Thoracic aorta (tissue), 2 donors: ENCODE data around the gene RPA3. TPM values are rescaled to one million over a fixed set of nuclear protein-coding genes. Genes with fewer than 3 reads are reported as not detected.

Experiments used
- ATAC-seq: fragments of 150-250 bp; one replicate; pipeline ENCODE4 v1.8.0; 2017; ENCODE audit warnings: low read depth; ENCODE audit not compliant: insufficient number of reproducible peaks, low FRiP score
- DNase-seq: peaks from one replicate; pipeline ENCODE4 v3.0.0-alpha.2; 2020; ENCODE audit warnings: low spot score
- H3K27ac ChIP-seq, 2 donors: fragments of 200-600 bp; sonication (generic); 1 replicate in 1 of 2; 2 replicates in 1 of 2; pipeline ENCODE4 v1.5.1; 2016; ENCODE audit warnings: mild to moderate bottlenecking in 2 of 2, moderate library complexity in 2 of 2
- H3K27me3 ChIP-seq: fragments of 200-600 bp; sonication (generic); replicated peaks from 2 replicates; pipeline ENCODE4 v1.6.0; 2016; ENCODE audit warnings: mild to moderate bottlenecking; ENCODE audit not compliant: insufficient read depth
- H3K36me3 ChIP-seq: fragments of 200-600 bp; sonication (generic); one replicate; pipeline ENCODE4 v1.5.1; 2016
- H3K4me1 ChIP-seq, 2 donors: fragments of 200-600 bp; sonication (generic); 1 replicate in 1 of 2; 2 replicates in 1 of 2; pipeline versions ENCODE4 v1.5.1 to v1.6.0; 2016; ENCODE audit warnings: low read depth in 2 of 2, mild to moderate bottlenecking in 1 of 2; ENCODE audit not compliant: control insufficient read depth in 1 of 2
- H3K4me3 ChIP-seq: fragments of 200-600 bp; sonication (generic); 2 replicates; pipeline ENCODE4 v1.5.1; 2016; ENCODE audit warnings: mild to moderate bottlenecking
- H3K9me3 ChIP-seq: fragments of 200-600 bp; sonication (generic); 2 replicates; pipeline ENCODE4 v1.5.1; 2016
- total RNA-seq, 2 donors: library from RNA; depleted of rRNA; stranded (reverse); fragments of >200 nt; gene quantifications; one replicate each; pipeline versions ENCODE4 v1.1.0 to v1.2.3, GENCODE V29; 2016
- TF ChIP-seq, protein P1 (sequence below): fragments of 200-600 bp; sonication (generic); IDR thresholded peaks from one replicate; pipeline ENCODE4 v1.5.1; 2019; ENCODE audit warnings: antibody characterized with exemption

RPA3 gene
- total RNA-seq, 2 donors from 2014 or later = 2.7 to 13.7 TPM

GRCh38 chr7:7671361-7671760 lies 47.0 kb downstream of the RPA3 start:
- TF ChIP-seq, protein P1, sequence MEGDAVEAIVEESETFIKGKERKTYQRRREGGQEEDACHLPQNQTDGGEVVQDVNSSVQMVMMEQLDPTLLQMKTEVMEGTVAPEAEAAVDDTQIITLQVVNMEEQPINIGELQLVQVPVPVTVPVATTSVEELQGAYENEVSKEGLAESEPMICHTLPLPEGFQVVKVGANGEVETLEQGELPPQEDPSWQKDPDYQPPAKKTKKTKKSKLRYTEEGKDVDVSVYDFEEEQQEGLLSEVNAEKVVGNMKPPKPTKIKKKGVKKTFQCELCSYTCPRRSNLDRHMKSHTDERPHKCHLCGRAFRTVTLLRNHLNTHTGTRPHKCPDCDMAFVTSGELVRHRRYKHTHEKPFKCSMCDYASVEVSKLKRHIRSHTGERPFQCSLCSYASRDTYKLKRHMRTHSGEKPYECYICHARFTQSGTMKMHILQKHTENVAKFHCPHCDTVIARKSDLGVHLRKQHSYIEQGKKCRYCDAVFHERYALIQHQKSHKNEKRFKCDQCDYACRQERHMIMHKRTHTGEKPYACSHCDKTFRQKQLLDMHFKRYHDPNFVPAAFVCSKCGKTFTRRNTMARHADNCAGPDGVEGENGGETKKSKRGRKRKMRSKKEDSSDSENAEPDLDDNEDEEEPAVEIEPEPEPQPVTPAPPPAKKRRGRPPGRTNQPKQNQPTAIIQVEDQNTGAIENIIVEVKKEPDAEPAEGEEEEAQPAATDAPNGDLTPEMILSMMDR = no peak
- ATAC-seq = no peak
- Histone ChIP-seq H3K9me3 (no peaks in the 10 kb centered on the region), H3K27ac (peak overlapping the region in 1 of 2 donors; percentile 11), H3K4me3 (no peak overlapping the region), H3K36me3 (no peaks in the 10 kb centered on the region), H3K27me3 (no peaks in the 10 kb centered on the region), H3K4me1 (peaks cover 15 to 32% of the 10 kb centered on the region in 2 donors)
- no peak for DNase-seq

DNA sequence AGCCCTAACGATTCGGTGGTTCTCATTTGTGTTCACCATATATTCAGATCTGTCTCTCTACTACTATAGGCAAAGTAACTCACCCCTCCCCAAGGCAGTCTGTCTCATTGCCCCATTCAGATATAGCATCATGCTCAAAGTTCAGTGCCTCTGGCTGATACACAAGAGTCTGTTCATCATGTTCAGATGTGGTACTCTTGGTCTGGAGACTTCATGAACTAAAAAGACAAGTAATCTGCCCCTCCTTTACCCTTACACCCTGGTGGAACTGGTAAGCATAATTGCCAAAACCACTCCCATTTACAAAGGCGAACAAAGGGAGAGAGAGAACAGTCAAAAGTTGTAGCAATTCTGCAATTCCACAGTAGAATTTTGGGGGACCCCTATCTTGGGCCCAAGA lies 47.9 kb downstream of the RPA3 start:
- ATAC-seq = no peak
- peak overlapping the region in 1 of 2 donors; percentile 11 for H3K27ac ChIP-seq
- H3K4me3 ChIP-seq = no peak overlapping the region
- H3K36me3 ChIP-seq = no peaks in the 10 kb centered on the region
- no peak for DNase-seq
- H3K9me3 ChIP-seq = no peaks in the 10 kb centered on the region
- no peaks in the 10 kb centered on the region for H3K27me3 ChIP-seq
- H3K4me1 ChIP-seq = peaks cover 15 to 32% of the 10 kb centered on the region in 2 donors
- TF ChIP-seq, protein P1 = no peak

GRCh38 chr7:7668706-7669105 lies 49.7 kb downstream of the RPA3 start:
- no peaks in the 10 kb centered on the region for H3K36me3 ChIP-seq
- no peak for DNase-seq
- ATAC-seq = no peak
- H3K9me3 ChIP-seq = no peaks in the 10 kb centered on the region
- peaks cover 15 to 24% of the 10 kb centered on the region in 2 donors for H3K4me1 ChIP-seq
- TF ChIP-seq, protein P1 = no peak
- no peak overlapping the region for H3K27ac ChIP-seq
- H3K4me3 ChIP-seq = no peak overlapping the region
- no peaks in the 10 kb centered on the region for H3K27me3 ChIP-seq

GRCh38 chr7:7667187-7667586 lies 51.2 kb downstream of the RPA3 start:
- Histone ChIP-seq H3K9me3 (no peaks in the 10 kb centered on the region), H3K36me3 (no peaks in the 10 kb centered on the region), H3K27ac (no peak overlapping the region), H3K4me3 (no peak overlapping the region), H3K27me3 (no peaks in the 10 kb centered on the region), H3K4me1 (peaks cover 13 to 16% of the 10 kb centered on the region in 2 donors)
- DNase-seq (no peak), ATAC-seq (no peak)
- TF ChIP-seq, protein P1 = no peak

GRCh38 chr7:7665031-7665430 lies 53.4 kb downstream of the RPA3 start:
- no peak overlapping the region for H3K4me3 ChIP-seq
- no peaks in the 10 kb centered on the region for H3K9me3 ChIP-seq
- TF ChIP-seq, protein P1 = no peak
- DNase-seq (no peak), ATAC-seq (no peak)
- H3K27me3 ChIP-seq = no peaks in the 10 kb centered on the region
- no peak overlapping the region for H3K27ac ChIP-seq
- H3K36me3 ChIP-seq = no peaks in the 10 kb centered on the region
- H3K4me1 ChIP-seq = peaks cover 0 to under 1% of the 10 kb centered on the region in 2 donors
